Activated naive CD8-positive, alpha-beta T cell (primary cell): ENCODE results near the gene ZFP91.

Source experiments
- H3K27ac Mint-ChIP-seq: one replicate; pipeline ENCODE4 v1.8.0; 2021; ENCODE audit warnings: mixed read lengths
- H3K27me3 Mint-ChIP-seq: one replicate; pipeline ENCODE4 v1.8.0; 2021; ENCODE audit warnings: mixed read lengths
- H3K36me3 Mint-ChIP-seq: one replicate; pipeline ENCODE4 v1.8.0; 2021; ENCODE audit warnings: mixed read lengths
- H3K4me1 Mint-ChIP-seq: one replicate; pipeline ENCODE4 v1.8.0; 2021; ENCODE audit warnings: low read depth, mixed read lengths
- H3K4me3 Mint-ChIP-seq: one replicate; pipeline ENCODE4 v1.8.0; 2021; ENCODE audit warnings: mild to moderate bottlenecking, mixed read lengths
- H3K9me3 Mint-ChIP-seq: one replicate; pipeline ENCODE4 v1.8.0; 2021; ENCODE audit warnings: low read depth, mixed read lengths

Gene ZFP91

GRCh38 chr11:58654908-58655296, 76.0 kb downstream of the ZFP91 start:
- Mint-ChIP-seq H3K27ac (no peak overlapping the region), H3K27me3 (no peaks in the 10 kb centered on the region), H3K4me3 (no peak overlapping the region), H3K4me1 (peaks cover 15% of the 10 kb centered on the region), H3K9me3 (peaks cover 3% of the 10 kb centered on the region), H3K36me3 (no peaks in the 10 kb centered on the region)

DNA sequence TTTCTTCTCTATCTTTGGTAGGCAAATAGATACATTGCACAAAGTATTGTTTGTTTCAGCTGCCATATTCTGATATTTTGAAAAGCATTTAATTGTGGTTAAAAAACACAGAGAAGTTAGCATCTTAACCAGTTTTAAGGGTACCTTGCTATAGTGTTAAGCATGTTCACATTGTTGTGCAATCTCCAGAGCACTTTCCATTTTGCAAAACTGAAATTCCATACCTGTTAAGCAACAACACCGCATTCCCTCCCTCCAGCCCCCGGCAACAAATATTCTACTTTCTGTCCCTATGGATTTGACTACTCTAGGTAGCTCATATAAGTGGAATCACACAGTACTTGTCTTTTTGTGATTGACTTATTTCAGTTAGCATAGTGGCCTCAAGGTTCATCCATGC, 77.5 kb downstream of the ZFP91 start:
- Mint-ChIP-seq H3K9me3 (no peaks in the 10 kb centered on the region), H3K4me3 (no peak overlapping the region), H3K27me3 (no peaks in the 10 kb centered on the region), H3K4me1 (peaks cover 15% of the 10 kb centered on the region), H3K27ac (no peak overlapping the region), H3K36me3 (no peaks in the 10 kb centered on the region)

DNA sequence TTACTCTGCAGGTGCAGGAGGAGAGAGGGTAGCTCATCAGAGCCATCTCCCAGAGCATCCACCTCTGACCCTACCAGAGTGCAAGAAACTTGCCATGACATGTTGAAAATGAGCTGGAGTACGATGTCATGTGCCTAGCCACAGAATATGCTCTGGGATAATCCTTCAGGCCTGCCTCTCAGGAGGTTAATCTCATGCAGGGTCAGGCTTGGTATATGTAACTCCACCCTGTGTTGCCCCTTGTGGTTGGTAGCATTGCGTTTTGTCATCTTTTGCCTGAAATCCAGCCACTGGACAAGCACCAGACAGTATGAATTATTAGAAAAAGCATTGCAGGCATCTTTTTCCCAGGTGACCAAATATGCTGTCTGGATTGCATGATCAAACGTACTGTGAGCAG, 79.8 kb downstream of the ZFP91 start:
- Mint-ChIP-seq H3K4me3 (no peak overlapping the region), H3K27ac (no peak overlapping the region), H3K27me3 (no peaks in the 10 kb centered on the region), H3K36me3 (no peaks in the 10 kb centered on the region), H3K4me1 (peaks cover 15% of the 10 kb centered on the region), H3K9me3 (no peaks in the 10 kb centered on the region)

DNA sequence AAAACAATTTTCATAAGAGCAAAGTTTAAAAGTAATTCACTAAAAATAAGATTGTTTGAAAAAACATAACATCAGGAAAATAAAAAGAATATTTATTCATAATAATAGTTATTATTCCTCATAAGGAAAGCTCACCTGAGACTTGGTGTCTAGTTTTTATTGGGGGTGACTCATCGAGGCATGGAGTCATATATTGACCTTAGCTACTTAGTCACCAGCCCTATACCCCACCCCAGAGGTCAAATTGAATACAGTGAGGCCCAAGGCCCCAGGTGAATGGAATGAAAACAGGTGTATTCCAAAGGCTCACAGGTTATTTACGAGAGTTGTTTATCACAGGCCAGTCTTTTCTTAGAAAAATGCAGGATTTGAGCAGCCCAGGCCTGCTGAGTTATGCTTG, 80.5 kb downstream of the ZFP91 start:
- peaks cover 6% of the 10 kb centered on the region for H3K27me3 Mint-ChIP-seq
- no peaks in the 10 kb centered on the region for H3K36me3 Mint-ChIP-seq
- H3K4me3 Mint-ChIP-seq = no peak overlapping the region
- H3K4me1 Mint-ChIP-seq = peaks cover 10% of the 10 kb centered on the region
- no peak overlapping the region for H3K27ac Mint-ChIP-seq
- H3K9me3 Mint-ChIP-seq = no peaks in the 10 kb centered on the region

GRCh38 chr11:58659910-58660570, 81.2 kb downstream of the ZFP91 start:
- Mint-ChIP-seq H3K36me3 (no peaks in the 10 kb centered on the region), H3K27ac (no peak overlapping the region), H3K9me3 (no peaks in the 10 kb centered on the region), H3K4me3 (no peak overlapping the region), H3K27me3 (peaks cover 6% of the 10 kb centered on the region), H3K4me1 (peaks cover 4% of the 10 kb centered on the region)
